Measurements from ENCODE around the gene HIVEP1.

- TF ChIP-seq, protein P1, sequence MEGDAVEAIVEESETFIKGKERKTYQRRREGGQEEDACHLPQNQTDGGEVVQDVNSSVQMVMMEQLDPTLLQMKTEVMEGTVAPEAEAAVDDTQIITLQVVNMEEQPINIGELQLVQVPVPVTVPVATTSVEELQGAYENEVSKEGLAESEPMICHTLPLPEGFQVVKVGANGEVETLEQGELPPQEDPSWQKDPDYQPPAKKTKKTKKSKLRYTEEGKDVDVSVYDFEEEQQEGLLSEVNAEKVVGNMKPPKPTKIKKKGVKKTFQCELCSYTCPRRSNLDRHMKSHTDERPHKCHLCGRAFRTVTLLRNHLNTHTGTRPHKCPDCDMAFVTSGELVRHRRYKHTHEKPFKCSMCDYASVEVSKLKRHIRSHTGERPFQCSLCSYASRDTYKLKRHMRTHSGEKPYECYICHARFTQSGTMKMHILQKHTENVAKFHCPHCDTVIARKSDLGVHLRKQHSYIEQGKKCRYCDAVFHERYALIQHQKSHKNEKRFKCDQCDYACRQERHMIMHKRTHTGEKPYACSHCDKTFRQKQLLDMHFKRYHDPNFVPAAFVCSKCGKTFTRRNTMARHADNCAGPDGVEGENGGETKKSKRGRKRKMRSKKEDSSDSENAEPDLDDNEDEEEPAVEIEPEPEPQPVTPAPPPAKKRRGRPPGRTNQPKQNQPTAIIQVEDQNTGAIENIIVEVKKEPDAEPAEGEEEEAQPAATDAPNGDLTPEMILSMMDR (IDR thresholded peaks at IDR 0.05), result no peak
- no peak for TF ChIP-seq POLR2A (IDR thresholded peaks at IDR 0.05)
Measured at GRCh38 chr6:12125396-12125795, 113.3 kb downstream of the HIVEP1 start.

Measured in right lobe of liver (tissue), 4 donors.